Measurements from ENCODE around the gene CFH.

DNA sequence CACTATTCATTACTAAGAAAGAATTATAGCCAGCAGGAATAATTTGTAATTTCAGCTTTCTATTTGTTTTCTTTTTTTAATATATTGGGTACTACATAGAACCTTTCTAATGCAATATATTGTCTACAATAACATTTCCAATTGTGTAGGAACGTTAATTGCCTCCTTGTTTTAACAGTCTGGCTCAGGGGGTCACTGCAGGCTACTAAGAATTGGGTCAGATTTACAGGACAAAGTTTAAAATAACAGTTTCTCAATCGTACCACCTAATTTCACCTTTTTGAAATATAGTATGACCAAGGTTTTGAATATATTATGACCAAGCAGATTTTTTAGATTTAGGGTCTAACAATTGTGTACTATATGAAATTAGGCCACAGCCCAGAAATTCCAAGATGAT lies 2.4 kb downstream of the CFH start:
- TF ChIP-seq CTCF (IDR thresholded peaks at IDR 0.05) (no peak), POLR2AphosphoS5 (IDR thresholded peaks at IDR 0.05) (no peak)
